Activated CD4-positive, alpha-beta memory T cell treated with anti-CD3 and anti-CD28 coated beads, Interleukin-2, amount 10 ng/mL, durations not matched to agents 7 days and 5 days (primary cell): ENCODE measurements around the gene DACT1. TPM values are rescaled to one million over a fixed set of nuclear protein-coding genes. Genes with fewer than 3 reads are reported as not detected.

Experiments used
- CTCF ChIA-PET: fragments of 350-600 bp; sonication (Branson Sonifier 250); formaldehyde crosslinking; loops from one replicate; lab custom pipeline; 2021; ENCODE audit warnings: antibody characterized with exemption, inconsistent platforms; lab: Charles Lee
- POLR2A ChIA-PET: fragments of 350-600 bp; sonication (Branson Sonifier 250); formaldehyde crosslinking; loops from one replicate; lab custom pipeline; 2021; ENCODE audit warnings: antibody characterized with exemption; lab: Charles Lee
- DNase-seq: peaks from one replicate; pipeline ENCODE4 v3.0.0-alpha.2; 2020
- H3K27ac Mint-ChIP-seq: one replicate; pipeline ENCODE4 v1.8.0; 2021; ENCODE audit warnings: mild to moderate bottlenecking, mixed read lengths
- H3K27me3 Mint-ChIP-seq: one replicate; pipeline ENCODE4 v1.8.0; 2021; ENCODE audit warnings: mixed read lengths
- H3K36me3 Mint-ChIP-seq: one replicate; pipeline ENCODE4 v1.8.0; 2021; ENCODE audit warnings: low read depth, mixed read lengths
- H3K4me1 Mint-ChIP-seq: one replicate; pipeline ENCODE4 v1.8.0; 2021; ENCODE audit warnings: mixed read lengths
- H3K4me3 Mint-ChIP-seq: one replicate; pipeline ENCODE4 v1.8.0; 2021; ENCODE audit warnings: mild to moderate bottlenecking, mixed read lengths
- H3K9me3 Mint-ChIP-seq: one replicate; pipeline ENCODE4 v1.8.0; 2021; ENCODE audit warnings: mixed read lengths
- total RNA-seq, 2 experiments: library from RNA; stranded (reverse); gene quantifications; one replicate each; pipeline ENCODE4 v1.2.3, GENCODE V29; 2021

The DACT1 gene
- total RNA-seq, 2 experiments from 2014 or later: 0.81 to 0.93 TPM

- Mint-ChIP-seq H3K4me1 (peaks cover 31% of the 10 kb centered on the region), H3K27me3 (peaks cover 53% of the 10 kb centered on the region), H3K4me3 (no peak overlapping the region), H3K27ac (no peak overlapping the region), H3K36me3 (no peaks in the 10 kb centered on the region), H3K9me3 (no peaks in the 10 kb centered on the region)
- POLR2A ChIA-PET: no interaction called here
- CTCF ChIA-PET: no interaction called here
- no peak for DNase-seq
Measured at GRCh38 chr14:58639842-58640484, 2.2 kb downstream of the DACT1 start.

GRCh38 chr14:58640959-58641358 lies 3.2 kb downstream of the DACT1 start:
- H3K4me3 Mint-ChIP-seq: no peak overlapping the region
- ChIA-PET POLR2A (no interaction called here), CTCF (no interaction called here)
- no peak overlapping the region for H3K27ac Mint-ChIP-seq
- H3K36me3 Mint-ChIP-seq: no peaks in the 10 kb centered on the region
- H3K9me3 Mint-ChIP-seq: no peaks in the 10 kb centered on the region
- peaks cover 29% of the 10 kb centered on the region for H3K4me1 Mint-ChIP-seq
- DNase-seq: no peak
- H3K27me3 Mint-ChIP-seq: peaks cover 46% of the 10 kb centered on the region

- no peak overlapping the region for H3K4me3 Mint-ChIP-seq
- H3K4me1 Mint-ChIP-seq: peaks cover 26% of the 10 kb centered on the region
- H3K36me3 Mint-ChIP-seq: no peaks in the 10 kb centered on the region
- CTCF ChIA-PET: interaction anchor here (1.0 kb wide), 1 partner anchor 9 kb away, joined by 4 read pairs; no protein-coding TSS in a partner anchor
- peaks cover 40% of the 10 kb centered on the region for H3K27me3 Mint-ChIP-seq
- H3K27ac Mint-ChIP-seq: no peak overlapping the region
- POLR2A ChIA-PET: no interaction called here
- DNase-seq: no peak
- no peaks in the 10 kb centered on the region for H3K9me3 Mint-ChIP-seq
Measured at GRCh38 chr14:58641509-58641908, 3.7 kb downstream of the DACT1 start.

- Mint-ChIP-seq H3K36me3 (no peaks in the 10 kb centered on the region), H3K4me1 (peaks cover 19% of the 10 kb centered on the region), H3K4me3 (no peak overlapping the region), H3K27ac (no peak overlapping the region), H3K9me3 (no peaks in the 10 kb centered on the region), H3K27me3 (peaks cover 30% of the 10 kb centered on the region)
- DNase-seq: no peak
- ChIA-PET POLR2A (no interaction called here), CTCF (no interaction called here)
Measured at GRCh38 chr14:58643366-58643765, 5.6 kb downstream of the DACT1 start.

- H3K4me3 Mint-ChIP-seq: no peak overlapping the region
- no peak for DNase-seq
- H3K36me3 Mint-ChIP-seq: no peaks in the 10 kb centered on the region
- no peak overlapping the region for H3K27ac Mint-ChIP-seq
- H3K4me1 Mint-ChIP-seq: peaks cover 2% of the 10 kb centered on the region
- ChIA-PET POLR2A (no interaction called here), CTCF (no interaction called here)
- H3K27me3 Mint-ChIP-seq: peaks cover 8% of the 10 kb centered on the region
- H3K9me3 Mint-ChIP-seq: no peaks in the 10 kb centered on the region
Measured at GRCh38 chr14:58645641-58646040, 7.9 kb downstream of the DACT1 start.

GRCh38 chr14:58646479-58646878 lies 8.7 kb downstream of the DACT1 start:
- no peaks in the 10 kb centered on the region for H3K9me3 Mint-ChIP-seq
- DNase-seq: no peak
- H3K27me3 Mint-ChIP-seq: peaks cover 4% of the 10 kb centered on the region
- peaks cover 2% of the 10 kb centered on the region for H3K4me1 Mint-ChIP-seq
- POLR2A ChIA-PET: no interaction called here
- CTCF ChIA-PET: no interaction called here
- H3K36me3 Mint-ChIP-seq: no peaks in the 10 kb centered on the region
- no peak overlapping the region for H3K27ac Mint-ChIP-seq
- no peak overlapping the region for H3K4me3 Mint-ChIP-seq

- ChIA-PET CTCF (no interaction called here), POLR2A (no interaction called here)
- Mint-ChIP-seq H3K27me3 (no peaks in the 10 kb centered on the region), H3K9me3 (no peaks in the 10 kb centered on the region), H3K36me3 (no peaks in the 10 kb centered on the region), H3K4me1 (peaks cover 2% of the 10 kb centered on the region), H3K4me3 (no peak overlapping the region), H3K27ac (no peak overlapping the region)
- DNase-seq: no peak
Measured at GRCh38 chr14:58647777-58648176, 10.0 kb downstream of the DACT1 start.

- no peaks in the 10 kb centered on the region for H3K36me3 Mint-ChIP-seq
- no peak overlapping the region for H3K27ac Mint-ChIP-seq
- no peaks in the 10 kb centered on the region for H3K9me3 Mint-ChIP-seq
Measured at GRCh38 chr14:58650857-58651256, 13.1 kb downstream of the DACT1 start.

GRCh38 chr14:58656671-58657411 lies 19.1 kb downstream of the DACT1 start:
- Mint-ChIP-seq H3K27ac (no peak overlapping the region), H3K4me1 (no peaks in the 10 kb centered on the region), H3K9me3 (no peaks in the 10 kb centered on the region), H3K4me3 (no peak overlapping the region), H3K36me3 (no peaks in the 10 kb centered on the region), H3K27me3 (peaks cover 3% of the 10 kb centered on the region)
- ChIA-PET CTCF (no interaction called here), POLR2A (no interaction called here)
- no peak for DNase-seq

More at GRCh38 chr14:58650857-58651256, 13.1 kb downstream of the DACT1 start:
- CTCF ChIA-PET: interaction anchor here (0.7 to 1.1 kb wide), 2 partner anchors 9 to 150 kb away, joined by 3 to 4 read pairs; no protein-coding TSS in a partner anchor
- no peak for DNase-seq
- H3K27me3 Mint-ChIP-seq: no peaks in the 10 kb centered on the region
- no peak overlapping the region for H3K4me3 Mint-ChIP-seq
- POLR2A ChIA-PET: no interaction called here
- H3K4me1 Mint-ChIP-seq: peaks cover 2% of the 10 kb centered on the region

- Mint-ChIP-seq H3K9me3 (no peaks in the 10 kb centered on the region), H3K27ac (no peak overlapping the region), H3K36me3 (no peaks in the 10 kb centered on the region), H3K4me3 (no peak overlapping the region), H3K4me1 (peaks cover 7% of the 10 kb centered on the region), H3K27me3 (peaks cover 3% of the 10 kb centered on the region)
- ChIA-PET POLR2A (no interaction called here), CTCF (interaction anchor here (0.6 kb wide), 1 partner anchor 223 kb away, joined by 5 read pairs; no protein-coding TSS in a partner anchor)
- DNase-seq: no peak
Measured at GRCh38 chr14:58659061-58659460, 21.3 kb downstream of the DACT1 start.

- POLR2A ChIA-PET: no interaction called here
- H3K27me3 Mint-ChIP-seq: peaks cover 3% of the 10 kb centered on the region
- H3K9me3 Mint-ChIP-seq: no peaks in the 10 kb centered on the region
- H3K4me3 Mint-ChIP-seq: no peak overlapping the region
- CTCF ChIA-PET: no interaction called here
- peaks cover 7% of the 10 kb centered on the region for H3K4me1 Mint-ChIP-seq
- no peak overlapping the region for H3K27ac Mint-ChIP-seq
- no peak for DNase-seq
- H3K36me3 Mint-ChIP-seq: no peaks in the 10 kb centered on the region
Measured at GRCh38 chr14:58659846-58660245, 22.1 kb downstream of the DACT1 start.

- no peak for DNase-seq
- ChIA-PET CTCF (no interaction called here), POLR2A (no interaction called here)
- Mint-ChIP-seq H3K27me3 (peaks cover 3% of the 10 kb centered on the region), H3K36me3 (no peaks in the 10 kb centered on the region), H3K4me1 (peaks cover 7% of the 10 kb centered on the region), H3K9me3 (no peaks in the 10 kb centered on the region), H3K27ac (no peak overlapping the region), H3K4me3 (no peak overlapping the region)
Measured at GRCh38 chr14:58660407-58660806, 22.6 kb downstream of the DACT1 start.

GRCh38 chr14:58662018-58662417 lies 24.3 kb downstream of the DACT1 start:
- Mint-ChIP-seq H3K27ac (no peak overlapping the region), H3K9me3 (no peaks in the 10 kb centered on the region), H3K4me1 (peaks cover 7% of the 10 kb centered on the region), H3K36me3 (no peaks in the 10 kb centered on the region), H3K27me3 (no peaks in the 10 kb centered on the region), H3K4me3 (no peak overlapping the region)
- DNase-seq: no peak
- CTCF ChIA-PET: no interaction called here
- POLR2A ChIA-PET: interaction anchor here (0.8 kb wide), 1 partner anchor 32 kb away, joined by 3 read pairs; no protein-coding TSS in a partner anchor
